HCT116 (cell line): ENCODE data around the gene SACM1L. TPM values are rescaled to one million over a fixed set of nuclear protein-coding genes. Genes with fewer than 3 reads are reported as not detected.
"Not testable (repeated sequence)": the region's sequence is repeated elsewhere in the genome, so short reads cannot be mapped to it uniquely, and the experiment has no call there.

Source experiments
- ATAC-seq: fragments of 200-7000 bp; cut with Tn5 transposase; 2 replicates; pipeline ENCODE4 v1.9.1; 2020; ENCODE audit warnings: mild to moderate bottlenecking, moderate library complexity
- BruUV-seq: library from RNA; stranded (reverse); fragments of 400-500 nt; replicated peaks from 2 replicates; lab custom pipeline; 2021; lab: Mats Ljungman, UMichigan
- CTCF ChIA-PET: fragments of 300-600 bp; sonication (Branson Sonifier 250); formaldehyde crosslinking; loops from one replicate; lab custom pipeline; 2021; ENCODE audit warnings: antibody characterized with exemption; lab: Charles Lee
- POLR2A ChIA-PET: fragments of 300-600, 350-600 bp; sonication (Branson Sonifier 250); formaldehyde crosslinking; loops from one replicate; lab custom pipeline; 2021; ENCODE audit warnings: antibody characterized with exemption; lab: Charles Lee
- RAD21 ChIA-PET, 2 experiments: fragments of 300-600 bp; sonication (Branson Sonifier 250); formaldehyde crosslinking; loops; one replicate each; lab custom pipeline; 2023; ENCODE audit warnings: low total read pairs in 2 of 2; ENCODE audit not compliant: uncharacterized antibody in 2 of 2, unreplicated experiment in 2 of 2, low non-redundant PET in 1 of 2; lab: Charles Lee
- DNase-seq: peaks from one replicate; pipeline ENCODE4 v3.0.0-alpha.2; 2010; ENCODE audit warnings: low read depth, low spot score
- H2AFZ ChIP-seq: fragments of 200-600 bp; shearing (Covaris generic), sonication (generic); 2 replicates; pipeline ENCODE4 v1.6.1; 2017; ENCODE audit warnings: low read depth, mixed run types, mixed read lengths, antibody characterized with exemption, low read length; ENCODE audit not compliant: poor library complexity, severe bottlenecking
- H3K27ac ChIP-seq: 2 replicates; pipeline ENCODE4 v1.5.1; 2012; ENCODE audit warnings: low read depth, low read length
- H3K27me3 ChIP-seq: fragments of 200-600 bp; sonication (generic); 2 replicates; pipeline ENCODE4 v1.6.1; 2016; ENCODE audit warnings: mixed run types, low read length, mixed read lengths; ENCODE audit not compliant: insufficient read depth
- H3K36me3 ChIP-seq, 2 experiments: fragments of 200-500 bp in 1 of 2; fragments of 200-600 bp in 1 of 2; sonication (Bioruptor generic) in 1 of 2; sonication (generic) in 1 of 2; 2 replicates each; pipeline versions ENCODE4 v1.5.1 to v1.6.1; 2014 to 2016; ENCODE audit warnings: low read length in 2 of 2, inconsistent platforms in 1 of 2, mixed read lengths in 1 of 2, mixed run types in 1 of 2; ENCODE audit not compliant: insufficient read depth in 2 of 2, control insufficient read depth in 1 of 2
- H3K4me1 ChIP-seq, 2 experiments: fragments of 200-600 bp in 1 of 2; sonication (generic) in 1 of 2; 2 replicates each; pipeline versions ENCODE4 v1.5.1 to v1.6.1; 2012 to 2017; ENCODE audit warnings: low read length in 2 of 2, inconsistent platforms in 1 of 2, mild to moderate bottlenecking in 1 of 2, mixed read lengths in 1 of 2, mixed run types in 1 of 2, moderate library complexity in 1 of 2; ENCODE audit not compliant: insufficient read depth in 2 of 2, control insufficient read depth in 1 of 2
- H3K4me2 ChIP-seq: fragments of 200-600 bp; sonication (generic); 2 replicates; pipeline ENCODE4 v1.6.1; 2017; ENCODE audit warnings: mixed run types, low read length, mixed read lengths
- H3K4me3 ChIP-seq, 2 experiments: fragments of 200-600 bp in 1 of 2; sonication (generic) in 1 of 2; replicated peaks in 1 of 2; 2 replicates each; pipeline ENCODE4 v1.5.1; 2011 to 2016; ENCODE audit warnings: low read length in 2 of 2, control low read depth in 1 of 2, low read depth in 1 of 2, mild to moderate bottlenecking in 1 of 2, mixed read lengths in 1 of 2, mixed run types in 1 of 2
- H3K79me2 ChIP-seq: fragments of 200-600 bp; sonication (generic); 2 replicates; pipeline ENCODE4 v1.6.1; 2017; ENCODE audit warnings: mild to moderate bottlenecking, mixed run types, low read length, moderate library complexity, mixed read lengths; ENCODE audit not compliant: insufficient read depth
- H3K9ac ChIP-seq: fragments of 200-600 bp; sonication (generic); 2 replicates; pipeline ENCODE4 v1.6.1; 2016; ENCODE audit warnings: low read length, mixed read lengths
- H3K9me2 ChIP-seq: fragments of 200-600 bp; sonication (generic), shearing (Covaris generic); 2 replicates; pipeline ENCODE4 v1.6.1; 2017; ENCODE audit warnings: mixed run types, mild to moderate bottlenecking, moderate library complexity; ENCODE audit not compliant: insufficient read depth
- H3K9me3 ChIP-seq, 2 experiments: fragments of 200-500 bp in 1 of 2; fragments of 200-600 bp in 1 of 2; sonication (Bioruptor generic) in 1 of 2; sonication (generic) in 1 of 2; 2 replicates each; pipeline ENCODE4 v1.6.1; 2014 to 2017; ENCODE audit warnings: low read length in 2 of 2, mixed read lengths in 2 of 2, inconsistent platforms in 1 of 2, low read depth in 1 of 2, mild to moderate bottlenecking in 1 of 2, mixed run types in 1 of 2, moderate library complexity in 1 of 2; ENCODE audit not compliant: control insufficient read depth in 1 of 2, insufficient read depth in 1 of 2
- H4K20me1 ChIP-seq: fragments of 200-600 bp; sonication (generic), shearing (Covaris generic); 2 replicates; pipeline ENCODE4 v1.6.1; 2017; ENCODE audit warnings: mixed run types, mild to moderate bottlenecking, moderate library complexity; ENCODE audit not compliant: insufficient read depth
- SP1 ChIP-seq: IDR thresholded peaks from 2 replicates; pipeline ENCODE4 v1.6.1; 2012; ENCODE audit warnings: low read depth
- intact Hi-C: fragments of 100-400 bp; cut with micrococcal nuclease; formaldehyde crosslinking; loops from 2 replicates; pipeline ENCODE4 v1.10.0; 2022
- total RNA-seq: library from RNA; stranded (reverse); gene quantifications from one replicate; pipeline ENCODE4 v1.2.1, GENCODE V29; 2021; ENCODE audit not compliant: unreplicated experiment
- TF ChIP-seq, protein P1 (sequence below), 3 experiments: fragments of 200-600 bp in 1 of 3; sonication (generic) in 1 of 3; IDR thresholded peaks in 2 of 3; conservative IDR thresholded peaks in 1 of 3; 2 replicates each; pipeline ENCODE4 v1.5.1; 2012 to 2017; ENCODE audit warnings: low read depth in 2 of 3, low read length in 2 of 3, antibody characterized with exemption in 1 of 3, borderline replicate concordance in 1 of 3, control low read depth in 1 of 3, mild to moderate bottlenecking in 1 of 3, mixed read lengths in 1 of 3, mixed run types in 1 of 3, moderate library complexity in 1 of 3; ENCODE audit not compliant: insufficient read depth in 1 of 3

SACM1L gene
- total RNA-seq, 1 experiment from 2014 or later, result 27.3 TPM

DNA sequence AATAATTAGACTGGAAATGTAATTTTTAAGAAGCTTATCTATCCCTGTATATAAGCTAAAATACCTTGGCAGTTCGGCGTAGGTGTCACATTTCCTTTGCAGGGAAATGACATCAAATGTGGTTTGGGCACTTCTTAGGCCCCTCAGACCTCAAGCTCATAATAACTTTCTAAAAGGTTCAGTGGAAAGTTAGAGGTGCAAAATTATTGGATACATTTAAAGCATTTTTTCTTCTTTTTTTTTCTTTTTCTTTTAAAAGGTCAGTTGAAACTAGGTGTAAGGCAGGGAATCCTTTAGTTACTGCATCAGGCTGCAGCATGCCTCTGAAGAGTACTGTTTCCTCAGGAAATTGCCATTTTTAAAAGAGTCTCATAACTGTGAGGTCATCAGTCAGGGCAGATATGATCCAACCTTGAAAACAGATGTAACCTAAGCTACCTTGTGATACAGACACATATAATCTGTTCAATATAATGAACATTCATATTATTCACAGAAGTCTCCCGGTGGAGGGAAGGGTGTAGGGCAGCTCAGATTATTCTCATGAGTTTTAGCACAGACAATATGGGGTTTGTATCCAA is 4.8 kb downstream of the SACM1L start:
- Histone ChIP-seq H3K4me2 (no peak overlapping the region), H3K36me3 (0 out of 4 replicates have a peak, but pooled peaks cover 0 to 4% of the 10 kb centered on the region in 2 experiments), H2AFZ (no peak overlapping the region), H3K4me1 (peaks cover 3 to 12% of the 10 kb centered on the region in 2 experiments; a peak in 3 of 4 replicates), H3K9ac (no peak overlapping the region), H3K79me2 (peaks cover 88% of the 10 kb centered on the region), H3K27me3 (no peaks in the 10 kb centered on the region), H3K9me2 (no peaks in the 10 kb centered on the region), H3K4me3 (no peak overlapping the region), H3K27ac (no peak overlapping the region), H3K9me3 (no peaks in the 10 kb centered on the region), H4K20me1 (no peaks in the 10 kb centered on the region; the same call in 1 of the 2 replicates)
- BruUV-seq, result no TSS peak
- ATAC-seq (peak; percentile 49), DNase-seq (no peak)
- no peak for TF ChIP-seq SP1
- TF ChIP-seq, protein P1, sequence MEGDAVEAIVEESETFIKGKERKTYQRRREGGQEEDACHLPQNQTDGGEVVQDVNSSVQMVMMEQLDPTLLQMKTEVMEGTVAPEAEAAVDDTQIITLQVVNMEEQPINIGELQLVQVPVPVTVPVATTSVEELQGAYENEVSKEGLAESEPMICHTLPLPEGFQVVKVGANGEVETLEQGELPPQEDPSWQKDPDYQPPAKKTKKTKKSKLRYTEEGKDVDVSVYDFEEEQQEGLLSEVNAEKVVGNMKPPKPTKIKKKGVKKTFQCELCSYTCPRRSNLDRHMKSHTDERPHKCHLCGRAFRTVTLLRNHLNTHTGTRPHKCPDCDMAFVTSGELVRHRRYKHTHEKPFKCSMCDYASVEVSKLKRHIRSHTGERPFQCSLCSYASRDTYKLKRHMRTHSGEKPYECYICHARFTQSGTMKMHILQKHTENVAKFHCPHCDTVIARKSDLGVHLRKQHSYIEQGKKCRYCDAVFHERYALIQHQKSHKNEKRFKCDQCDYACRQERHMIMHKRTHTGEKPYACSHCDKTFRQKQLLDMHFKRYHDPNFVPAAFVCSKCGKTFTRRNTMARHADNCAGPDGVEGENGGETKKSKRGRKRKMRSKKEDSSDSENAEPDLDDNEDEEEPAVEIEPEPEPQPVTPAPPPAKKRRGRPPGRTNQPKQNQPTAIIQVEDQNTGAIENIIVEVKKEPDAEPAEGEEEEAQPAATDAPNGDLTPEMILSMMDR (IDR thresholded peaks at IDR 0.05 in 2 of 3, conservative IDR thresholded peaks at IDR 0.05 in 1 of 3; ENCODE audit: borderline replicate concordance in 1 of 3, insufficient read depth in 1 of 3, low read depth in 2 of 3, low read length in 2 of 3), result 0 out of 6 replicates have a peak, but pooled peaks of 1 of the 3 experiments have one; percentile 9
- POLR2A ChIA-PET, result interaction anchor here (0.8 kb wide), 1 partner anchor 10 kb away, joined by 3 read pairs; no protein-coding TSS in a partner anchor
- CTCF ChIA-PET, result interaction anchor here (0.6 to 1.5 kb wide), 7 partner anchors 9 to 653 kb away, joined by 3 read pairs; no protein-coding TSS in a partner anchor
- RAD21 ChIA-PET, result no interaction called here
- intact Hi-C loops, result no loop called here

DNA sequence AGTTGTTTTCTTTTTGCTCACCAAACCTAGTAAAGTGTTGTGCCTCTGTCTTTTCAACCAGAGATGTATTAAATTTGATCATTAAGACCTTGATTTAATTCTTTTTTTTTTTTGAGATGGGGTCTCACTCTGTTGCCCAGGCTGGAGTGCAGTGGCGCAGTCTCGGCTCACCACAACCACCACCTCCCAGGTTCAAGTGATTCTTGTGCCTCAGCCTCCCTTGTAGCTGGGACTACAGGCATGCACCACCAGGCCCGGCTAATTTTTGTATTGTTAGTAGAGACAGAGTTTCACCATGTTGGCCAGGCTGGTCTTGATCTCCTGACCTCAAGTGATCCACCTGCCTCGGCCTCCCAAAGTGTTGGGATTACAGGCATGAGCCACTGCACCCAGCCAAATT is 6.0 kb downstream of the SACM1L start:
- not testable (repeated sequence) for H4K20me1 ChIP-seq

More for the DNA sequence above, 6.0 kb downstream of the SACM1L start:
- H3K9me3 ChIP-seq, intact Hi-C loops, H3K27me3 ChIP-seq, H3K36me3 ChIP-seq, H3K9ac ChIP-seq, H3K27ac ChIP-seq, ATAC-seq, H2AFZ ChIP-seq, BruUV-seq, DNase-seq, POLR2A ChIA-PET, H3K4me2 ChIP-seq, H3K4me3 ChIP-seq, H3K9me2 ChIP-seq, RAD21 ChIA-PET: not testable (repeated sequence)
- H3K4me1 ChIP-seq, result peaks cover 3 to 11% of the 10 kb centered on the region in 2 experiments; a peak in 3 of 4 replicates
- peaks cover 89% of the 10 kb centered on the region for H3K79me2 ChIP-seq
- CTCF ChIA-PET, result interaction anchor here (1.5 kb wide), 1 partner anchor 9 kb away, joined by 3 read pairs; no protein-coding TSS in a partner anchor
